ENCODE data around the gene CSRP3. TPM values are rescaled to one million over a fixed set of nuclear protein-coding genes. Genes with fewer than 3 reads are reported as not detected.
A peak's percentile ranks its signal among the peaks of the same experiment; 100 is the strongest.

The CSRP3 gene
- total RNA-seq, 1 donor from 2014 or later, result 1,720 TPM

GRCh38 chr11:19229671-19230070 is 27.9 kb upstream of the CSRP3 start:
- DNase-seq (ENCODE audit: missing footprints) (no peak), ATAC-seq (no peak)
- intact Hi-C loops (cut with DNase I), result no loop called here

GRCh38 chr11:19228968-19229367 is 27.2 kb upstream of the CSRP3 start:
- no peak for DNase-seq (ENCODE audit: missing footprints)
- intact Hi-C loops (cut with DNase I), result no loop called here
- no peak for ATAC-seq

GRCh38 chr11:19226378-19227195 is 24.8 kb upstream of the CSRP3 start:
- intact Hi-C loops (cut with DNase I), result no loop called here
- ATAC-seq (no peak), DNase-seq (ENCODE audit: missing footprints) (no peak)

DNA sequence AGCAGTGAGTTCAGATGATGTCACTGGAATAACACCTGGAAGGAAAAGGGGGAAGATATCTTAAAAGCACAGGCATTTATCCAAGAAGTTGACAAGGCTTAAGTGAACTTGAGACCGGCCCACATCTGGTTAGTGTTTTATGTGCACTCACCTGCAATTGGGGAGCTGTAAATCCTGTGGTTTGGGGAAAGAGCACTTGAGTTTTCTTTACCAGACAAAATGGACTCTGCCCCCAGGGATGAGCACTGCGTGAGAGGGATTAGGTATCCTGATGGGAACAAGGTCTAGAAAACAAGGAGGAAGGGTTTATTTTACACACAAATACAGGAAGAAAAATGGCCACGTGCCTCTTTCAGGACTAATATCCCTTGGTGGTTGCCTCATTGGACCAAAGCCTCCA is 23.8 kb upstream of the CSRP3 start:
- intact Hi-C loops (cut with DNase I), result no loop called here
- ATAC-seq, result no peak
- no peak for DNase-seq (ENCODE audit: missing footprints)

GRCh38 chr11:19225123-19225522 is 23.3 kb upstream of the CSRP3 start:
- DNase-seq (ENCODE audit: missing footprints) (no peak), ATAC-seq (peak; percentile 65)
- intact Hi-C loops (cut with DNase I), result no loop called here

DNA sequence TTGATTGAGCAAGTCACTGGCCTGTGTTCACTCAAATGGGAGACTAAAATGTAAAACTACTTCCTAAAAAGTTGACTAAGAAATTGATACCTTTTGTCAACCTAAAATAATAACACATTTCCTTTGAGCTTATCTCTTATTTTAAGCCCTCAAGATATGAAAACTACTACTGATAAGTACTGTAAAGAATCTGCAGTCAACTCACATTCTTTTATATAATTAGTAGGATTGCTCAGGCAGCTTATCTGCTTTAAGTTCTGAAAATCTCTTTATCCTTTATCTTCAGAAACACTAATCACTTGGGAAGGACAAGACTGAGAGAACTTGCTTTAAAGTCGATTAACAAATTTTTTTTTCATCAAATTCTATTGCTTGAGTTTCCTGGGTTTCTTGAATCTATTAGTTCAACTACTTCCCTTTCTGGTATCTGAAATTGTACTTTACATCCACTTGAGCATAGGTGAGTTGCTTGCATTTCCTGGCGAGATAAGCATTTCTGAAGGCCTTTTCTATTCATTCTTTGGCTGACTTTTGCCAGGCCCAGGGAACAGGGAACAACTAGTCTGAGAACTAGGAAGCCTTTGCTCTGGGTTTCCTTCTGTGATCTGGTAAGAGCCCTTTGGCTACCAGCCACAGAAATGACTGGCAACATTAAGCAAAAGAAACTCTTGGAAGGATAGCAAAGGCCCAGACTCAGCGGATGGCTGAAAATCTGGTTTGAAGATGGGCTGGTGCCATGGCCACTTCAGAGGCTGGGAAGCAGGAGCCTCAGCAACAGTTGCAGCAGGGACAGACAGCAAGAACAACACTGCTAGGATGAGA is 19.3 kb upstream of the CSRP3 start:
- intact Hi-C loops (cut with DNase I), result no loop called here
- ATAC-seq (peak; percentile 29), DNase-seq (ENCODE audit: missing footprints) (no peak)

DNA sequence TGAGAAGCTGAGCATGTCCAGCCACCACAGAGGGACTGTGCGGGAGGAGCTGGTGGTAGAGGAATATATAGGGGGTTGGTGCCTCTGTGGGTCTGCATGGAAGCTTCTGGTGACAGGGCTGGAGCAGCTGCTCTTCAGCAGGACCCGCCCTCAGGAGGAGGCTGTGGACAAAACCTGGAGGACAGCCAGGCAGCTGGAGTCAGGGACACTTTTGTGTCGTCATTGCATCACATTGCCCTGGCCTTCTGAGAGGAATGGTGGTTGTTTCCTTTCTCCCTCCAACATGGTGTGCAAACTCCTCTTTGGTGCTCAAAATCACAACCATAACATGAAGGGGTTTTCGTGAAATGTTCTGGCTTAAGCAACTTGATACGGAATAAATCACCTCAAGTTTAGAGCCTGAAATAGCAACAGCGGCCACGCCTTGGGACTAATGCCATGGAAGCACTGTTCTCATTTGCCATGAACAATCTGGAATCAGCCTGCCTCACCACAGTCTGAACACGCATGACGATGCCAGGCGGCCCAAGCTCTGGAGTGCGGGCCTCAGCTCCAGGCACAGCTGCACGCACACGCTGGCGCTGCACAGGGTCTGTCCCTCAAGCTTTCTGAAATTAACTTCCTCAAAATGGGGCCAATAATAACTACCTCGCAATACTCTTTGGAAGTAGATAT is 17.1 kb upstream of the CSRP3 start:
- DNase-seq (ENCODE audit: missing footprints) (no peak), ATAC-seq (peak; percentile 60)
- intact Hi-C loops (cut with DNase I), result no loop called here

GRCh38 chr11:19218216-19218615 is 16.4 kb upstream of the CSRP3 start:
- peak; percentile 53 for ATAC-seq
- intact Hi-C loops (cut with DNase I), result no loop called here
- DNase-seq (ENCODE audit: missing footprints), result no peak

DNA sequence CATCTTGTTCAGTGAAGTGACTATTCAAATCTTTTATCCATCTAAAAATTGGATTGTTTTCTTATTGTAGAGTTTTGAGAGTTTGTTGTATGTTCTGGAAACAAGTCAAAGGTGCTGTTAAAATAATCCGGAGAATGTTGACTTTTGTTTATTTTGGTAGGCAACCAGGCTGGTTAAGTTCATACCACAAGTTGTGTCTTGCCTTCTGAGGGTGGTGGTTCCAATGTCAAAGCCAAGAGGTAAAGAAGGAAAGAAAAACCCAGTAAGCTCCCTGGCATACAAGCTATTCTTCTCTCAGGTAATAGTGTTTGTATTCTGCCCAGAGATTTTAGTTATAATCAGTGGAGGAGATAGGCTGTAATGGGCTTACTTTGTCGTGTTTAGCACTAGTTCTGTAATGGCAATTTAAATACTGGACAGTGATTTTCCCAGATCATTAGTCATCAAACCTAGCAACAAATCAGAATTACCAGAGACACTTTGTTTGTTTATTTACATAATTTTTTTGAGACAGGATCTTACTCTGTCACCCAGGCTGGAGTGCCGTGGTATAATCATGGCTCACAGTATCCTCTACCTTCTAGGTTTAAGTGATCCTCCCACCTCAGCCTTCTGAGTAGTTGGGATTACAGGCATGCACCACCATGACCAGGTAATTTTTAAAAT is 15.1 kb upstream of the CSRP3 start:
- intact Hi-C loops (cut with DNase I), result no loop called here
- no peak for ATAC-seq
- DNase-seq (ENCODE audit: missing footprints), result no peak

DNA sequence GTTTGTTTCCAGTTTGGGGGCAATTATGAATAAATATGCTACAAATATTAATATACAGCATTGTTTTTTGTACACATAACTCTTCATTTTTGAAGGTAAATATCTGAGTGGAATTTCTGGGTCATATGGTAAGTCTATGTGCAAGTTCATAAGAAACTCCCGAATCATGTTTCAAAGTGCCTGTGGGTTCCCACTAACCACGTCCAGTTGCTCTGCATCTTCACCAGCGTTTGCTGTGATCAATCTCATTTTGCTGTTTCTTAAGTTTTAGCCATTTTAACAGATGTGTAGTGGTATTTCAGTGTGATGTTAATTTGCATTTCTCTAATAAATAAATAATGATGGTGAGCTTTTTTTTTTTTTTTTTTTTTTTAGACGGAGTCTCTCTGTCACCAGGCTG is 14.2 kb upstream of the CSRP3 start:
- intact Hi-C loops (cut with DNase I), result no loop called here
- DNase-seq (ENCODE audit: missing footprints) (no peak), ATAC-seq (no peak)

DNA sequence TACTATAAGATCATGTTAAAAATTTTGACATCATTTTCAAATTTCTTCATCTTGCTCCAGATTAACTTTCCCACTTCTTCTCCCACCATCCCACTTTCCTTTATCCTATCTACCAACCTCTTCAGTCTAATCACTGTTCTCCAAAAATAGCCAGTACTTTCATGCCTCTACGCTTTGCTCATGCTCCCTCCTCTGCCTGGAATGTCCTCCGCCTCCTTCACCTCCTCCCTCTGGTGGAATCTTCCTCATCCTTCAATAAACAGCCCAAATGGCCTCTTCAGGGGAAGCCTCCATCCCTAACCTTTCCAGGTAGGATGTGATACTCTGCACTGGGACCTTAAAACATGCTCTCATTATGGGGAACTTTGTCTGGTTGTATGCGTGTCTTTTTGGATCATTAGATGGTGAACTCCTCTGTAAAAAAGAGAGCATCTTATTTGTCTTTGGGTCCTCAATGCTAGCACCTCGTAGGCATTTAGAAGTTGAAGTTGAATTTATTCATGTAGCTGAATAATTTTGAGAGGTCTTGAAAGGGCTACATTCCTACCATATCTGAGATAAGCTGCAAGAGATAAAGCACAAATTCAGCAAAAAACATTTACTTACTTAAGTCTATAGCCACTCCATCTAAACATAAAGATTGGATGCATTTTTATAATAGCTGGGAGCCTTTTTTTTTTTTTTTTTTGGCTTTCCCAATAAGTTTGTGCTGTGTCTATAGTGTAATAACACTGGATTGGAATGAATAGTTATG is 8.0 kb upstream of the CSRP3 start:
- DNase-seq (ENCODE audit: missing footprints) (no peak), ATAC-seq (peak; percentile 77)
- intact Hi-C loops (cut with DNase I), result no loop called here

DNA sequence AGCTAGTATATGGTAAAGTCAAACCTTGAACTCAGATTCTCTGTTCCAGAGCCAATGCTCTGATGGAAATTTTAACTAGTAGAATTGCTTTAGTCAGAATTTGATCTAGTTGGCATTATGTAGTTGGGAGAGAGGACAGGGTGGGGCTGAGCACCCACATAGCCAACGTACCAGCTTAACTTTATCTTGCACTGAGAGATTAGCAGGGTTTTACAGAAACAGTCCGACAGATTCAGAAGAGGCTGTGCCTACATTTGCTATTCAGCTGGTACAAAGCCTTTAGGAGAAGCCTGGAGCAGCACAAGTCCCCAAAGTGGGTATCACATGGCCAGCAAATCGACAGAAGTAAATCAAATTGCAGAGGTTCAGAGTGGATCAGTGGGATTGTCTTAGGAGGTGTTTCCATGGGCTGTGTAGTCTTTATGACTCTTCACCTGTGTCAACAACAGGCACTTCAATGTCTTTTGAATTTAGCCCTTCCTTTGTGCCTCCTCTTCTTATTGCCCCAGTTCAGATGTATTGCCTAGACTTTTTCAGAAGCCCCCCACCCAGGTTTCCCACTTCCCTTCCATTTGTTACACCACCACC is 7.3 kb upstream of the CSRP3 start:
- intact Hi-C loops (cut with DNase I), result no loop called here
- DNase-seq (ENCODE audit: missing footprints) (no peak), ATAC-seq (peak; percentile 76)

DNA sequence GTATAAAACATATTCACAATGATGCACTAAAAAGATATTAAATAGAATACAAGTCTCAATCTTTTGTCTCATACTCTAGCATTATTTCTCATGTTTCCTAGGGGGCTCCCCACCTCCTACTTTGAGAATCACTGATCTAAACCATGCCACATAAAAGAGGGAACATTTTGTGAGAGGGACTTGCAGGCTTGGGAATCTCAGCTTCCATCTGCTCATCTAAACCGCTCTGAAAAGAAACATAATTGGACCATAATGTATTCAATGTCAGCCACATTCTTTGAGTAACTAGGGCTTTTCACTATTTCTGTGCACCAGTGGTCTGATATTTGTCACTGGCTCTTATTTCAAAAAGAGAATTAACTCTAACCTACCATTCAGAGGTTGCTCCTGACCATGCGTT is 6.4 kb upstream of the CSRP3 start:
- ATAC-seq (no peak), DNase-seq (ENCODE audit: missing footprints) (no peak)
- intact Hi-C loops (cut with DNase I), result no loop called here

DNA sequence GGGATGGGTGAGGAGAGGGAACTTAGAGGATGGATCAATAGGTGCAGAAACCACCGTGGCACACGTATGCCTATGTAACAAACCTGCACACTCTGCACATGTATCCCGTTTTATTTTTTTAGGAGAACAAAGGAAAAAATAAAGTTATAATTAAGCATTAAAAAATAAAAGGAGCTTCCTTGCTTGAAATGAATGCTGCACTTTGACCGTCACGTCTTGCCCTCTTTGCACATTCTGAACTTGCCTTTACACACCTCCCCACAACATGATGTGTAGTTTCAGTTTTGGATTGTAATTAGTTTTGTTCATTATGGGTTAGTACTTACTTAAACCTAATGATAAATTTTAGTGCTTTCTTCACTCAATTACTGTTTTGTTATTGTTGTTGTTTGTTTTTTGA is 3.1 kb upstream of the CSRP3 start:
- DNase-seq (ENCODE audit: missing footprints) (no peak), ATAC-seq (no peak)
- intact Hi-C loops (cut with DNase I), result no loop called here

- intact Hi-C loops (cut with DNase I), result no loop called here
- no peak for ATAC-seq
Measured at GRCh38 chr11:19200410-19201201, 1.2 kb downstream of the CSRP3 start.

GRCh38 chr11:19199771-19200170 is 2.0 kb downstream of the CSRP3 start:
- DNase-seq (ENCODE audit: missing footprints), result no peak
- no peak for ATAC-seq
- intact Hi-C loops (cut with DNase I), result loop anchor here (5.0 to 10.0 kb wide), 3 partner anchors 38 to 498 kb away; no protein-coding TSS in a partner anchor

More at GRCh38 chr11:19200410-19201201, 1.2 kb downstream of the CSRP3 start:
- no peak for DNase-seq (ENCODE audit: missing footprints)

DNA sequence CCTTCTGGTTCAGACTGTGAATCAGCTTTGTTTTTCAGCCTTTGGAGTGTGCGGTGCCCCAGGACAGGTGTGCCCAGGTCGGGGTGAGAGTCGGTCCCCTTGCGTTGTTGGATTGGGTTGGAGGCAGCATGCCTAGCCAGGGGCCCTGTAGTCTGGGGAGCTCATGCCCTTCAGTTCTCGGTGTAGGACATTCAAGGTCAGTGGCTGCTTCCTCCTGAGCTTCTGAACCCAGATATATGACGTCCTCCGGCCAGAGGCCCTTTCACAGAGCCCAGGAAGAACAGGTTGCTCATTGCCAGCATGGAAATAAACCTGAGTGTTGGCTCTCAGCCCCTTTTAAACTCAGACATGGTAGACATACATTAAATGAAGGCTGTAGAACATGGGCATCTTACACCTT is 2.7 kb downstream of the CSRP3 start:
- intact Hi-C loops (cut with DNase I), result loop anchor here (5.0 to 10.0 kb wide), 3 partner anchors 38 to 498 kb away; no protein-coding TSS in a partner anchor
- ATAC-seq (peak; percentile 20), DNase-seq (ENCODE audit: missing footprints) (no peak)

All from Right ventricle myocardium inferior (tissue), 1 donor.